HG03045 (cell line): ENCODE data around the gene MTMR3.

Experiments used
- ATAC-seq: cut with Tn5 transposase; IDR thresholded peaks from one replicate; pipeline ENCODE4 v1.9.1; 2021; ENCODE audit warnings: mild to moderate bottlenecking, moderate library complexity; ENCODE audit not compliant: unreplicated experiment

Gene MTMR3

GRCh38 chr22:30023099-30023660 is 140.2 kb downstream of the MTMR3 start:
- no peak for ATAC-seq

GRCh38 chr22:30024231-30024630 is 141.3 kb downstream of the MTMR3 start:
- no peak for ATAC-seq

- no peak for ATAC-seq
Measured at GRCh38 chr22:30025221-30025620, 142.2 kb downstream of the MTMR3 start.

- no peak for ATAC-seq
Measured at GRCh38 chr22:30026756-30027155, 143.8 kb downstream of the MTMR3 start.

GRCh38 chr22:30027169-30027568 is 144.2 kb downstream of the MTMR3 start:
- no peak for ATAC-seq

GRCh38 chr22:30027791-30028190 is 144.8 kb downstream of the MTMR3 start:
- no peak for ATAC-seq

- no peak for ATAC-seq
Measured at GRCh38 chr22:30028731-30029130, 145.8 kb downstream of the MTMR3 start.

GRCh38 chr22:30029512-30029911 is 146.5 kb downstream of the MTMR3 start:
- no peak for ATAC-seq

- ATAC-seq = no peak
Measured at GRCh38 chr22:30030329-30030728, 147.4 kb downstream of the MTMR3 start.

GRCh38 chr22:30031328-30031727 is 148.4 kb downstream of the MTMR3 start:
- no peak for ATAC-seq

- no peak for ATAC-seq
Measured at GRCh38 chr22:30031764-30032455, 148.9 kb downstream of the MTMR3 start.

- ATAC-seq = no peak
Measured at GRCh38 chr22:30033137-30033536, 150.2 kb downstream of the MTMR3 start.

GRCh38 chr22:30033901-30034300 is 150.9 kb downstream of the MTMR3 start:
- no peak for ATAC-seq

GRCh38 chr22:30036656-30037055 is 153.7 kb downstream of the MTMR3 start:
- ATAC-seq = no peak

- ATAC-seq = no peak
Measured at GRCh38 chr22:30038219-30038618, 155.2 kb downstream of the MTMR3 start.

GRCh38 chr22:30040499-30041260 is 157.7 kb downstream of the MTMR3 start:
- no peak for ATAC-seq

- no peak for ATAC-seq
Measured at GRCh38 chr22:30041475-30041874, 158.5 kb downstream of the MTMR3 start.

- ATAC-seq = no peak
Measured at GRCh38 chr22:30041881-30042280, 158.9 kb downstream of the MTMR3 start.

GRCh38 chr22:30043161-30043560 is 160.2 kb downstream of the MTMR3 start:
- no peak for ATAC-seq

GRCh38 chr22:30044369-30044768 is 161.4 kb downstream of the MTMR3 start:
- no peak for ATAC-seq

- no peak for ATAC-seq
Measured at GRCh38 chr22:30044881-30045493, 162.0 kb downstream of the MTMR3 start.

GRCh38 chr22:30045494-30045887 is 162.5 kb downstream of the MTMR3 start:
- ATAC-seq = no peak
